HG03095 (cell line): ENCODE data around the gene TPPP3.
"Not testable (repeated sequence)": the region's sequence is repeated elsewhere in the genome, so short reads cannot be mapped to it uniquely, and the experiment has no call there.

Source experiments
- ATAC-seq: cut with Tn5 transposase; IDR thresholded peaks from one replicate; pipeline ENCODE4 v1.9.1; 2021; ENCODE audit warnings: moderate library complexity; ENCODE audit not compliant: unreplicated experiment

TPPP3 gene

DNA sequence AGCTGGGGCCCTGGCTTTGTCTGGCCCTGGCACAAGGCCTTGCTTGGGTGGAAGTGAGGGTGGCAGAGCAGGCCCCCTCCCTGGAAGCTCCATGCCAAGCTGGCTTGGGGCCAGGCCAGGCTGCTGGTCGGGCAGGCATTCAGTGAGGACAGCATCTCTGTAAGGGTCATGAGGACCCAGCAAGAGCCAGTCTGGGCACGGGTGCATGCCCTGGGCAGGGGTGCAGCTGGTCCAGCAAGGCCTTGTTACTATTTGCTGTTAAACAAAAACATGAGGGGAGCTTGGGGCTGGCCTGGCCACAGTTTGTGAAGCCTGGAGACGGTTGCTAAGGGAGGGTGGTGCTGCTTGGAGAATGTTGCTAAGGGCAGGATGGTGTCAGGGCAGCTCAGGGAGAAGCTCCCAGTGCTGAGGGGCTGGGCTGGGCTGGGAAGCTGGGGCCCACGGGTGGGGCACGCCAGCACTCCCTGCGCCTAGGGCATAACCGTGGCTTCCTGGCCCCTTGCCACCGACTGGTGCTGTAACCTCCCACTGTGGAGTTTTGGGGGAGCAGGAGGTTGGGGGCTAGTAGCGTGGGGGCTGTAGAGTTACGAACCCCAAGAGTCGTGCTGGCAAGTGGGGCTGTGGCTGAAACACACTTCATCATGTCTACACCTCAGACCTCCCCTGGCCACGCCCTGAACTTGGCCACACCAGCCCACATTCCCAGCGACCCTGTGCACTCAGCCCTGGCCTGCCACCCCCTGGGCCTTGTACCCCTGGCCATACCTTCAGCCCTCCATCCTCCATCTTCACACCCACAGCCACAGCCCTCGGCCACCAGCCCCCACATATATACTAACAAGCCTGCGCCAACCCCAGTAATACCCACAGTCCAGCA is 1.6 kb downstream of the TPPP3 start:
- no peak for ATAC-seq

GRCh38 chr16:67390816-67391423 is 2.4 kb downstream of the TPPP3 start:
- ATAC-seq: no peak

- no peak for ATAC-seq
These were observed 3.1 kb downstream of the TPPP3 start for GRCh38 chr16:67389911-67390815.

DNA sequence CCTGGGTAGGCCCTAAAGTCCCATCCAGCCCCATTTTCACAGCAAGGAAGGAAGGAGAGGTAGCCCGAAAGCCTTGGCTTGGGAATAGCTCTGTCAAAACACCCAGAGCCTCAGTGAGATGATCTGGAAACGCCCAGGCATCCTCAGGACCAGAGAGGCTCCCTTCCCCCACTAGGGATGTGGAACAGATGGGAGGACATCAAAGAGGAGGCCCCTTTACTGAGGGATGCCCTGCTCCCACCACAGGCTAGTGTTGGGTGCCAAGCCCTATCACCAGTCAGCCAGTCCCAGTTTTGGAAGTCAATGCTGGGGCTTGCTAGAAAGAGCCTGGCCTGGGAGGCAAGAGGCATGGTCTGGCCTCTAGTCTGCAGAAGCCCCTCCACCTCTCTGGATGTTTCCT is 4.7 kb downstream of the TPPP3 start:
- ATAC-seq: no peak

- no peak for ATAC-seq
These were observed 5.1 kb downstream of the TPPP3 start for GRCh38 chr16:67388191-67388590.

DNA sequence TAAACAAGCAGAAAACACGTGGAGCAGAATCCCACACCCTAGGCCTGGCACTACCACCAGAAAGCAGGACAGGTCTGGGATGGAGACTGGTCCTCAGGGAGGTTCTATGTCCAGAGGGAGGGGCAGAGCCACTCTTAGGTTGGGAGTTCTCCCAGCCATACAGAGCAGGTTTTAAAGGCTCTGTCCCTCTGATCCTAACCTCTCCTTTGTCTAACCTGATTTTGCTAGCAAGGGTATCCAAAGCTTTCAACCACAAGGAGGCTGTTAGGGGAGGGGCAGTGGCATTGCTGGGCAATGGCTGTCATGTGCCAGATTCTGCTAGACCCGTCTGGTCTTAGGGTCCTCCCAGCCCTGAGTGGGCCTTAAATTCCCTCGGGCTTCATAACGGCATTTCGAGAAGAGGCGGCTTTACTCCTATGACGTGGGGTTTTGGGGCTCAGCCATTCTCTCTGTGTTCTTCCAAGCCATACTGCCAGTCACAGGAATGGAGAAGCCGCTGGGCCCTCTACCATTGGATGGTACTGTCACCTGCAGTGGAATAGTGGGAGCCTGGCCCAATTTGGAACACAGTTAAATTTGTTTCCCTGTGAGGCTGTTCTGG is 5.7 kb downstream of the TPPP3 start:
- no peak for ATAC-seq

DNA sequence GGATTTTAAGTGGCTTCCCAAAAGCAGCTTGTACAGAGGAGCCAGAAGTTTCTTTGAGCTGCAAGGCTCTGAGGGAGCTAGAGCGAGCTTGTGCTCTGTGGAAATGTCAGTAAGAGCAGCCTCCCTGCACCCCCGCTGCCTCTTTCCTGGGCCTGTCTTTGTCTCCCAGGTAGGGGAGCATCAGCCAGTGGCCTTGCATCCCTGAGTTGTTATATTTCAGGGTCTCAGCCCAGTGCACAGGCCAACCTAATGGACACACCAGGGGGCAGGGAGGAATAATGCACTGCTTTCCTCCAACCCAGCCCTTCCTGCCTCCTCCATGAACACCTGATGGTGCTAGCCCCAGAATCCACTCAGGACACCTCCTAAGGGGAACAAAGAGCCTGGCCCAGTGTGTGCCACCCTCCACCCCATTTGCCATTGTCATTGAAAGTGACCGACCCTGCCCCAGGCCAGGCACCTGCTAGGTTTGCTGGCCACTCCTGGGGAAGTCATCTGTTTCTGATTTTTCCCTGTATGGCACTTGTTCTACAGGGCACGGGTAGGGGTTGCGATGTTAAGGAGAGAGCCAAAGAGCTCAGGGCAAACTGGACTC is 6.3 kb downstream of the TPPP3 start:
- no peak for ATAC-seq

- ATAC-seq: no peak
These were observed 8.4 kb downstream of the TPPP3 start for GRCh38 chr16:67384778-67385510.

- ATAC-seq: no peak
These were observed 10.0 kb downstream of the TPPP3 start for GRCh38 chr16:67383284-67383683.

- no peak for ATAC-seq
These were observed 14.7 kb downstream of the TPPP3 start for GRCh38 chr16:67378642-67379041.

GRCh38 chr16:67376012-67376411 is 17.3 kb downstream of the TPPP3 start:
- ATAC-seq: not testable (repeated sequence)

DNA sequence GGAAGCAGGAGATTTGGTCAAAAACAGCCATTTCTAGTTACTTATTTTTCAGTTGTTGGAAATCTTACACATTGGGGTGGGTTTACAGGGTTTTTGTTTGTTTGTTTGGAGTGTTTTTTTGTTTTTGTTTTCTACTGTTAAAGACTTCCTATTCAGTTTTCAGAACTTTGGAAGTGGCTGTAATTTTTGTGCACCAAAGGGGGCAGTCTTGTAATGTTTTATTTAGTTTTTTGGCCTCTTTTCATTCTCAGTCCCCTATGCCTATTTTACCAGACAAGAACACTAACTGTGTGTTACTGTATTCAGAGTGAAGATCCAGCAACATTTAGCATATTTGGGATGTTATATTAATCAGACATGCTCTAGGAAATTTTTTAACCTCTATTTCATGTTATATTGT is 20.6 kb downstream of the TPPP3 start:
- no peak for ATAC-seq

DNA sequence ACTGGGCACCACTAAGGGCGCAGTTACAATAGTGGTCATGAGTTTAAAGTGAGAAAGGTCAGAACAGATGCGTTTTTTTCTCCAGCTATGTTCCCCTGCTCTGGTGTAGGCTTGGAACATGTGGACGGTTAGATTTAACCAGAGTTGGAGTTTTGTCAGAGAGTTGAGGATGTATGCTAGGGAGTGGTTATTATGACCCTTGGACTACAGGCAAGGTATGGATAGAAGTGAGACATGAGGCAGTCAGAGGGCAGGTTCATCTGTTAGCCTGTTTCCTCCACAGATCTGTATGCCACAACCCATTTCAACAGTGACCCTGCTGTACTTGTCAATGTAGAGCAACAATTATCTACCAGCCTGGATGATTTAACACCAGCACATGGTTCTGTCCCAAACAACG is 22.6 kb downstream of the TPPP3 start:
- no peak for ATAC-seq

- no peak for ATAC-seq
These were observed 28.6 kb downstream of the TPPP3 start for GRCh38 chr16:67364600-67365235.

- ATAC-seq: no peak
These were observed 32.3 kb downstream of the TPPP3 start for GRCh38 chr16:67361038-67361437.

- ATAC-seq: not testable (repeated sequence)
These were observed 33.6 kb downstream of the TPPP3 start for GRCh38 chr16:67359540-67360269.

DNA sequence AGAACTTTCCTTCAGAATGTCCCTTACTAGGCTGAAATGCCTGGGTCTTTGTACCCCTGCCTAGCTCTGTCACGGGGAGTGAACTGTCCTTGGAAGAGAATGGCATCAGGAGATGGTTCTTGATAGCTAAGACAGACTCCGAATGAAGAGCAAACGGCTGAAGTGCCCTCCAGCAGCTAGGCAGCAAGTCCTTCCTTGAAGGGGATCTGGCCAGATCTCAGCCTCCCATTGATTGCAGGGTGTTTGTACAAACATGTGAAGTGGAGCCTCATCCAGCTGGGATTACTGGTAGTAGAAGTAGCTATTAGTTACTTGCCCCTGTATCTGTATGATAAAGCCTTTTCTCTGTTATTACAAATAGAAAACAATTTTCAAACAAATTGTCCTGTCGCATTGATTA is 35.7 kb downstream of the TPPP3 start:
- no peak for ATAC-seq

DNA sequence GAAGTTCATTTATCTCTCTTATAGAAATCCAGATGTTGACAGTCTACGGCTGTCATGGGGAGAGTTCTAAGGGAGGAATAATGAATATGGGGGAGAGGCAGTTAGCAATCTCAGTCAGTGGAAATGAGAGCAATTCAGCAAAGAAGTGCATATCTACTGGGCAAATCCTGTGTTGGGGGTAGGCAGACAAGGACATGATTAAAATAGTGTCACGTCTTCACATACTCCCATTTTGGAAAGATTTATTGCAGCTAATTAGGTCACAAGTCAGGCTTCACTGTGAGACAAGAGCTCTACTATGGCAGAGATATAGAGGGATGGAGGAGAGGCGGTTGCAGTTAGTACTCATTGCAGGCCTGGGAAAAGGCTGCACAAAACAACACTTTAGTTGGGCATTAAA is 36.9 kb downstream of the TPPP3 start:
- no peak for ATAC-seq

DNA sequence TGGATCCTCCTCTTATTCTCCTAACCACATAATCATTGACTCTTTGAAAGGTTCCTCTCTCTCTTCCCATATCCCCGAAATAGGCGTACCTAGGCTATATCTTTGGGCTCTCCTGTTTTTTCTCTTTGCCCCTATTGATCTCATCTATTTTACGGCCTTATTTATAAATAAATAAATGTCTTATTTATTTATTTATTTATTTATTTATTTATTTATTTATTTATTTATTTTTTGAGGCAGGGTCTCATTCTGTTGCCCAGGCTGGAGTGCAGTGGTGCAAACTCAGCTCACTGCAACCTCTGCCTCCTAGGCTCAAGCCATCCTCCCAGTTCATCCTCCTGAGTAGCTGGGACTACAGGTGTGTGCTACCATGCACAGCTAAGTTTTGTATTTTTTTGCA is 40.8 kb downstream of the TPPP3 start:
- not testable (repeated sequence) for ATAC-seq
